ENCODE measurements around the gene SHQ1. TPM values are rescaled to one million over a fixed set of nuclear protein-coding genes. Genes with fewer than 3 reads are reported as not detected.

SHQ1 gene
- total RNA-seq, 1 donor from 2014 or later = 48.5 TPM

DNA sequence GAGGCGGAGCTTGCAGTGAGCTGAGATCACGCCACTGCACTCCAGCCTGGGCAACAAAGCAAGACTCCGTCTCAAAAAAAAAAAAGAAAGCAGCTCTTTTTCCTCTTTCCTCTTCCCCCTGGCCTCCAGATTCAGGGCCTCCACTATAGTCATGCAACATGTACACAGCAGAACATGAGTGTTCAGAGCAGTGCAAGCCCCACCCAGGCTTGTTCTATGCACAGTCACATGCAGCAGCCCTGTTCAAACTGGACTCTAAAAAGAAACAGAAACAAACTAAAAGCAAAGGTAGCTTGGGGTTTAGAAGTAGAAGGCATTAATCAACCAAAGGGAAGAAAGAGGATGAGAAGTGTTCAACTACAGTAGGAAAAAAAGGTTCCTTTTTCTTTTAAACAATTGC lies 11.8 kb downstream of the SHQ1 start:
- Mint-ChIP-seq H3K9me3 (no peaks in the 10 kb centered on the region), H3K27ac (no peak overlapping the region), H3K27me3 (ENCODE audit: insufficient read depth) (no peaks in the 10 kb centered on the region), H3K36me3 (ENCODE audit: low read depth) (peaks cover 32% of the 10 kb centered on the region), H3K4me1 (ENCODE audit: low read depth) (no peaks in the 10 kb centered on the region), H3K4me3 (no peak overlapping the region)
- no peak for DNase-seq (ENCODE audit: low spot score)
- intact Hi-C loops (cut with micrococcal nuclease) = no loop called here

DNA sequence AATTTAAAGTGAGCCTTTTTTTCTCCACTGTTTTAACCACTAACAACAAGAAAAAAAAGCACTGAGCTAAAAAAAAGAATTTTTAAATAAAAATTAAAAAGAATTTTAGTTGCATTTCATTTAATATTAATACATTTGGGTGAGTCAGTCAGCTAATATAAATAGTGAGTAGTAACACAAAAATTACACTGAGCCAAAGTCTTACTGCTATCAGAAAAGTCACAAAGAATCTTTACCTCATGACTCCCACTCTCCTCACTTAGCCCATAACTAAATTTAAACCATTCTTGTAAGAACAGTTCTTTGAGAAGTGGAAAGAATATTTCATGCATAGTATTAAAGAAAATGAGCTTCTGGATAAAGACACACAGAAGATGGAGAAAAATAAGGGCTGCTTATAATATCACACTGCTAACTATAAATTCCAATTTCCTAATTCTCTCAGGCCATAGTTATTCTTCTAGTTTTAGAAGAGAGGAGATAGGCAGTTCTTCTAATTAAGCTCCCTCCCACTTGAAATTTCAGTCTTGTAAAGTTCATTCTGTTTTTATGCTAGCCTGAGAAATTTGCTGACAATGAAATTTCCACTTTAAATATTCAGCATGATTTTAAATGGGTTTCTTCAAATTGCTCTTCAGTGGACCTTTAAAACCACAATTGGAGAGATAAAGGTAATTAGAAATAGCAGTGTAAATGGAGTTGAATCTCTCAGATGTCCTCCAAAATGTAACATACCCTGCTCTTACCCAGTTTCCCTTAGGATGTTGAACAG lies 17.6 kb downstream of the SHQ1 start:
- DNase-seq (ENCODE audit: low spot score) = no peak
- Mint-ChIP-seq H3K4me3 (no peak overlapping the region), H3K9me3 (no peaks in the 10 kb centered on the region), H3K4me1 (ENCODE audit: low read depth) (no peaks in the 10 kb centered on the region), H3K27ac (no peak overlapping the region), H3K36me3 (ENCODE audit: low read depth) (peaks cover 29% of the 10 kb centered on the region), H3K27me3 (ENCODE audit: insufficient read depth) (no peaks in the 10 kb centered on the region)
- intact Hi-C loops (cut with micrococcal nuclease) = no loop called here

DNA sequence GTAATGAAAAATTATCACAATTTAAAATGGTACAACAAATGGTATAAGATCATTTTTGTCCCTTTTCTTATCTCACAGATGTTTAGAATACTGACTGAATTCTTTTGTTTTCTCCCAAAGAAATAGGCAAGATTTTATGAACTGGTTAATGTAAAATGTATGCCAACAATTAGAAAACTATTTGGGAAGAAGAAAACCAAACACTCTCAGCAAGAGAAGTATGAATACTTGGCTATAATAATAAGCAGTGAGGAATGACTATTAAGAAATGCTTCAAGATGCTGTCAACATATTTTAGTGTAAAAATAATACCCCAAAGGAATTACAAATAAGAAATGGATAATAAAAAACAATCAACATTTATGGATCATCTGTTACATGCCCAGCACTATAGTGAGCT lies 18.5 kb downstream of the SHQ1 start:
- DNase-seq (ENCODE audit: low spot score) = no peak
- Mint-ChIP-seq H3K4me1 (ENCODE audit: low read depth) (no peaks in the 10 kb centered on the region), H3K27me3 (ENCODE audit: insufficient read depth) (no peaks in the 10 kb centered on the region), H3K36me3 (ENCODE audit: low read depth) (peaks cover 23% of the 10 kb centered on the region), H3K4me3 (no peak overlapping the region), H3K27ac (no peak overlapping the region), H3K9me3 (no peaks in the 10 kb centered on the region)
- intact Hi-C loops (cut with micrococcal nuclease) = loop anchor here (10.0 kb wide), 2 partner anchors 695 to 875 kb away; no protein-coding TSS in a partner anchor

DNA sequence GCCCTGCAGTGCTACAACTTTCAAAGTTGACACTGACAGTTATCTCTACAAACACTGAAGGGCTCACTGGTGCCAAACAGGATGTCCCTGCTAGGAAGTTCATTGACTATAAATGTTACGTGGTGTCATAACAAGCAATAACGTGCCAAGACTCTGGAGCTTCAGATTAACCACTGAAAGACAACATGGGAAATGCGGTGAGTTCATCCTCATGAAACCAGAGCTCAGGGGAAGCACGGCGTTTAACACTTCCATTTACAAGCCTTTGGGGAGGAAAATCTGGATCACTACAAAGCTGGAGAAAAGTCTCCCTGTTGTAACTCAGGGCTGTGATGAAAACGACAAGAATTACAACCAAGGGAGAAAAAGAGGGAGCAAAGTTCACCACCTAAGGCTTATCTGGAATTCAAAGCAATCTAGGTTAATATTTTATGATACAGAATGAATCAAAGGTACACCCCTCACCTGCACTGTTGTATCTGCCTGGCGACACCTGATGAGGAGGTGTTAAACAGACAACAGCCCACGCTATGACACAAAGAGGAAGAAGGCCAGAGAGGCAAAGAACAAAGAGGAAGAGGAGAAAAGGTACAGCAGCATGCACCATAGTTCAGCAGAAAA lies 27.0 kb downstream of the SHQ1 start:
- peaks cover 27% of the 10 kb centered on the region for H3K4me1 Mint-ChIP-seq (ENCODE audit: low read depth)
- H3K9me3 Mint-ChIP-seq = no peaks in the 10 kb centered on the region
- intact Hi-C loops (cut with micrococcal nuclease) = loop anchor here (2.0 to 10.0 kb wide), 5 partner anchors 338 to 866 kb away; no protein-coding TSS in a partner anchor
- DNase-seq (ENCODE audit: low spot score) = peak; percentile 3
- H3K27ac Mint-ChIP-seq = no peak overlapping the region
- H3K36me3 Mint-ChIP-seq (ENCODE audit: low read depth) = peaks cover 3% of the 10 kb centered on the region
- no peaks in the 10 kb centered on the region for H3K27me3 Mint-ChIP-seq (ENCODE audit: insufficient read depth)
- no peak overlapping the region for H3K4me3 Mint-ChIP-seq

DNA sequence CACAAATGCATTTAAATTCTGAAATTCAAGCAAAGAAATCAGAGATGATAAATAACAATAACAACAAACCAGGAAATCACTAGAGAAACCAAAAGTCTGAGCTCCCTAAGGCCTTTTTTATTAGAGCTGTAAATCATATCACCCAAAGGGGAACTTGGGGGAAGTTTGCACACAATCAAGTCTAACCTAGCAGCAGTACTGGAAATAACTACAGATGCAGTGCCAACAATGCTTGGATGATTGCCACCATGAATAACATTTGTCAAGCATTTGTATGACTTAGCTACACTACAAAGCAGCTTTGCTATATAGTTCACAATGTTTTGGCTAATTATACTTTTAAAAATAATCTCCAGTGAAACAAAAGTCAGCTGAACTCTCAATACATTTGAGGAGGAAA lies 27.8 kb downstream of the SHQ1 start:
- intact Hi-C loops (cut with micrococcal nuclease) = loop anchor here (2.0 to 10.0 kb wide), 5 partner anchors 338 to 866 kb away; no protein-coding TSS in a partner anchor
- H3K4me1 Mint-ChIP-seq (ENCODE audit: low read depth) = peaks cover 35% of the 10 kb centered on the region
- H3K27me3 Mint-ChIP-seq (ENCODE audit: insufficient read depth) = no peaks in the 10 kb centered on the region
- H3K27ac Mint-ChIP-seq = peak overlapping the region; percentile 18
- H3K4me3 Mint-ChIP-seq = no peak overlapping the region
- H3K9me3 Mint-ChIP-seq = no peaks in the 10 kb centered on the region
- DNase-seq (ENCODE audit: low spot score) = no peak
- H3K36me3 Mint-ChIP-seq (ENCODE audit: low read depth) = peaks cover 8% of the 10 kb centered on the region

DNA sequence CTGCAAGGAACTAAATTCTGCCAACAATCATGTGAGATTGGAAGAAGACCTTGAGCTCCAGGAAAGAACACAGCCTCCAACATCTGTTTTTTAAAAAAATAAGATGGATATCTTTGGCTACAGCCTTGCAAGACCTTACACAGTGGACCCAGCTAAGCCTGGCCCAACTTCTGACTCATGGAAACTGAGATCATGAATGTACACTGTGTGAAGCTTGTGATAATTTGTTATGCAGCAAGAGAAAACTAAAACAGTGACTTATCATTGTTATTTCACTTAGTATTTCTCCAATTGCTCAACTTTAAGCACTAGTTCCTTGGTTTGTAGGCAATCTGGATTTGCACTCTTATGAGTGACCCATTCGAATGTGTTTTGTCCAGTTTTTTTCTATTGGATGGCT lies 29.3 kb downstream of the SHQ1 start:
- DNase-seq (ENCODE audit: low spot score) = no peak
- peaks cover 13% of the 10 kb centered on the region for H3K36me3 Mint-ChIP-seq (ENCODE audit: low read depth)
- H3K27me3 Mint-ChIP-seq (ENCODE audit: insufficient read depth) = no peaks in the 10 kb centered on the region
- H3K27ac Mint-ChIP-seq = no peak overlapping the region
- no peaks in the 10 kb centered on the region for H3K9me3 Mint-ChIP-seq
- no peak overlapping the region for H3K4me3 Mint-ChIP-seq
- intact Hi-C loops (cut with micrococcal nuclease) = no loop called here
- peaks cover 36% of the 10 kb centered on the region for H3K4me1 Mint-ChIP-seq (ENCODE audit: low read depth)

DNA sequence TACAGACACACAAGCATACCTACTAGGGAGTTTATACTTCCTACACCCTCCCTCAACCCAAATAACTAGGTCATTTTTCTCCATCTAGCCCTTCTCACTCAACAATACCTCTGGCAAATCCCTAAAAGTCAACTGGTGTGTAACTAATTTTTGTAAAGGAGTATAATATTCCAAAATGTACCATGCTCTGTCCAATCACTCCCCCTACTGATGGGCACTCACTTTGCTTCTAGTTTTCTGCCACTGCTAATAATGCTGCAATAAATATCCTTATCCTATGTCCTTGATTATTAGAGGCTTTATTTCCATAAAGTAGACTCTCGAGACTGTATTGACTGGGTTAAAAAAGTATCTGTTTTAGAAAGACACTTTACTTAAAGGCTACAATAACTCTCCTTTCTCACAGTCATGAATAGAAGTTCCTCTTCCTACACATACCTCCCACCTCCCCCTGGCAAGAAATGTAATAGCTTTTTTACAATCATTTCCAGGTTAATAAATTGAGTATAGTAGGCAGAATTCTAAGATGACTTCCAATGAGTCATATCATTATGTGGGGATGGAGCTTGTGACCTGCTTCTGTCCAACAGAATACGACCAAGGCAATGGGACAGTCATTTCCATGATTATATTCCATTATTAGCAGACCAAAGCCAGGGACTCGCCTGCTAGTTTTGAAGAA lies 30.0 kb downstream of the SHQ1 start:
- no peaks in the 10 kb centered on the region for H3K9me3 Mint-ChIP-seq

DNA sequence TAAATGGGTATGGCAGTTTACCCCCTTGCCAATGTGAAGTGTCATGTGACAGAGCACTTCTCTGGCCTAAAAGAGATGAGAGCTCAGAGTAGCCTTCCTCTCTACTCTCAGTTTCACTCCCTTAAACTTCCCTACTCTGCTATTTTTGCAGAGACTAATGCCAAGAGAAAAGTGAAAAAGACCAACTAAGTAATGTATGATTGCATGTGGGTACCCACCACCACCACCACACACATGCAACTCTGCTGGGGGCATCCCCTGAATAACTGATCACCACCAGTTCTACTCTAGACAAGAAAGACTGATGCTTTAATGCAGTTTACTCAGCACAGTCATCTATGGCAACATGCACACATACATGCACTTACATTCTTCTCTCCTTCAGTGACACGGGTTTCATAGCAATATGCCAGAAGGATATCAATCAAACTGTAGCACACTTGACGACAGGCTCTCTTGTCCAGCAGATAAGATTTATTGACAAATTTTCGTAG lies 31.3 kb downstream of the SHQ1 start:
- peaks cover 36% of the 10 kb centered on the region for H3K4me1 Mint-ChIP-seq (ENCODE audit: low read depth)
- no peaks in the 10 kb centered on the region for H3K27me3 Mint-ChIP-seq (ENCODE audit: insufficient read depth)
- no peaks in the 10 kb centered on the region for H3K9me3 Mint-ChIP-seq
- no peak for DNase-seq (ENCODE audit: low spot score)
- intact Hi-C loops (cut with micrococcal nuclease) = no loop called here
- H3K4me3 Mint-ChIP-seq = no peak overlapping the region
- H3K36me3 Mint-ChIP-seq (ENCODE audit: low read depth) = peaks cover 12% of the 10 kb centered on the region
- no peak overlapping the region for H3K27ac Mint-ChIP-seq

More for the DNA sequence above, 30.0 kb downstream of the SHQ1 start:
- peaks cover 10% of the 10 kb centered on the region for H3K36me3 Mint-ChIP-seq (ENCODE audit: low read depth)
- DNase-seq (ENCODE audit: low spot score) = no peak
- peaks cover 36% of the 10 kb centered on the region for H3K4me1 Mint-ChIP-seq (ENCODE audit: low read depth)
- no peak overlapping the region for H3K27ac Mint-ChIP-seq
- no peak overlapping the region for H3K4me3 Mint-ChIP-seq
- intact Hi-C loops (cut with micrococcal nuclease) = no loop called here
- H3K27me3 Mint-ChIP-seq (ENCODE audit: insufficient read depth) = no peaks in the 10 kb centered on the region

DNA sequence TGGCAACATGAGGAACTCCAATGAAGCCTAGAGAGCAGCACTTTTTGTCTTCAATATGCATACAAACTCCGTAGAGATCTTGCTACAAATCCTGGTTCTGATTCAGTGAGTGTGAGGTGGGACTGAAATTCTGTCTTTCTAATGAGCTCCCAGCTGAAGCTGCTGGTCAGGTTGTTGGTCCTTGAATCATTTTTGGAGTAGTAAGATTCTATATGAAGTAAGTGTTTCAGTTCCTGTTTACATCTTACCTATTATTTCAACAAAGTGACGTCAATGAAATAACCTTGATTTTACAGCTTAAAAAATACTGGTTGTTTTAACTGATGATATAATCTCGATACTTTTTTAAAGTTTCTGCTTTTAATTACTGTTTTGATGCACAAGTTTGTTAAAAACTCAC lies 33.9 kb downstream of the SHQ1 start:
- no peaks in the 10 kb centered on the region for H3K9me3 Mint-ChIP-seq
- H3K36me3 Mint-ChIP-seq (ENCODE audit: low read depth) = peaks cover 12% of the 10 kb centered on the region
- no peaks in the 10 kb centered on the region for H3K27me3 Mint-ChIP-seq (ENCODE audit: insufficient read depth)
- H3K4me1 Mint-ChIP-seq (ENCODE audit: low read depth) = peaks cover 35% of the 10 kb centered on the region
- DNase-seq (ENCODE audit: low spot score) = no peak
- H3K4me3 Mint-ChIP-seq = no peak overlapping the region
- intact Hi-C loops (cut with micrococcal nuclease) = no loop called here
- no peak overlapping the region for H3K27ac Mint-ChIP-seq

DNA sequence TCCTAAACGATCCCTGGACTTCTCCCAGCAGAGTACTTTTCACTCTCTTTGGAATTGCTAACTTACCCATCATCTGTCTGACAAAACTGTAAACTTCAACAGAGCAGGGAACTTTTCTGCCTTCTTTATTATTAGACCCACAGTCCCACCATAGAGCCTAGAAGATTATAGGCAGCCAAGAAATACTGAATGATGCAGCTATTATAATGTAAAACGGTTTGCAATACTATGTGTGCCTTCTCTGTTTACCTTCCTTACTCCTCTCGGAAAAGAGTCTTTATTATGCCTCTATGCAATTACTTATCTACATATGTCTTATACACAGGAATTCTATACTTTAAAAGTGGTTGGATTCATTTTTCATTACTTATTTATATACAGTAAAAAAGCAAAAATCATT lies 36.0 kb downstream of the SHQ1 start:
- Mint-ChIP-seq H3K27ac (no peak overlapping the region), H3K4me3 (no peak overlapping the region), H3K4me1 (ENCODE audit: low read depth) (peaks cover 17% of the 10 kb centered on the region), H3K9me3 (no peaks in the 10 kb centered on the region), H3K27me3 (ENCODE audit: insufficient read depth) (no peaks in the 10 kb centered on the region), H3K36me3 (ENCODE audit: low read depth) (peaks cover 17% of the 10 kb centered on the region)
- intact Hi-C loops (cut with micrococcal nuclease) = no loop called here
- no peak for DNase-seq (ENCODE audit: low spot score)

DNA sequence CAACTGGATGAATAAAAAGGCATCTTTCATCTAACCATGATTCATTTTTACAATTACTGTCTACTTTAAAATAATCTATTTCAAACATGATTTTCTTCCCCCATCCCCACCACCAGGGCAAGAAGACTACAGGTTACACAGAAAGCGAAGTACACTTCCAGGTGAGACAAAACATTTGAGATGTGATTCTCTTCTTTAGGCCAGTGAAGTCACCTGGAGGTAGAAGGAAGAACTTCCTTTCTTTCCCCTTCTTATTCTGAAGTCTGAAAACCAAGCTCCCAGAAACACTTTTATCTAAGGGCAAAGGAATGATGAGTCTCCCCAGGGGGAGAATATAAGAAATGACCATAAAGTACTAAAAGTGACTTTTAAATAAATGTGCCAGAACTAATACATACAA lies 36.7 kb downstream of the SHQ1 start:
- no peak overlapping the region for H3K4me3 Mint-ChIP-seq
- H3K27ac Mint-ChIP-seq = no peak overlapping the region
- intact Hi-C loops (cut with micrococcal nuclease) = no loop called here
- H3K36me3 Mint-ChIP-seq (ENCODE audit: low read depth) = peaks cover 17% of the 10 kb centered on the region
- H3K27me3 Mint-ChIP-seq (ENCODE audit: insufficient read depth) = no peaks in the 10 kb centered on the region
- no peak for DNase-seq (ENCODE audit: low spot score)
- no peaks in the 10 kb centered on the region for H3K9me3 Mint-ChIP-seq
- peaks cover 11% of the 10 kb centered on the region for H3K4me1 Mint-ChIP-seq (ENCODE audit: low read depth)

DNA sequence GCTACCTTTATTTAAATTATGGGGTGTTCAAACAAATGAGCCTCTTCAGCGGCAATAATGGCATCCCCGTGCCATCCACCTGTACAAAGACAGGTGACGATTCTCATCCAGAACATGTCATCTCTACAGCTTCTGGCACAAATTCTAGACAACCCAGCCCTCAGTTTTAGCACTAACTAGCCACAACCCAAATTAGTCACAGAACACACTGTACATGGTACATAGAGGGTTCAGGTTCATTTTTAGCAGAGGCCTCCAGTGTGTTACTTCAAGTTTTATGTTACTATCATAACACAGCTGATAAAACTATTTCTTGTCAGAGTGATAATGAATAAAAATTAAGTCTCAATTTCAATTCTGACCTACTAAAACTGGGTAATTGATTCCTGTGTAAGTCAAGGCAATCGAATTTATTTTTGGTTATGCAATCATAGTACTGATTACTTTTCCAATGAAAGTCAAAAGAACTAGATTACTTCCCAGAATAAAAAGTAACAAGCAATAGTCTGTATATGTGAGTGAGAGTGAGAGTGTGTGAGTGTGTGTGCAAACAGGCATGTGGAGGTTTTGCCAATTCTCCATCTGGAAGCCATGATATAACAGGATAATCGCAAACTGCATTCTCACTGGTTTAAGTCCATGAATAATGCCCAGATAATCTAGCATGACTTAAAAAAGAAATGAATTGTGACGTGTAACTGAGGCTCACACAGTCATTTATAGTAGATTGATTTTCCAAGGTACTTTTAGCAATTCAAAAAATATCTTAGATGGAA lies 37.4 kb downstream of the SHQ1 start:
- intact Hi-C loops (cut with micrococcal nuclease) = no loop called here
- peaks cover 5% of the 10 kb centered on the region for H3K4me1 Mint-ChIP-seq (ENCODE audit: low read depth)
- no peak overlapping the region for H3K4me3 Mint-ChIP-seq
- no peaks in the 10 kb centered on the region for H3K9me3 Mint-ChIP-seq
- DNase-seq (ENCODE audit: low spot score) = no peak
- peaks cover 14% of the 10 kb centered on the region for H3K36me3 Mint-ChIP-seq (ENCODE audit: low read depth)
- H3K27me3 Mint-ChIP-seq (ENCODE audit: insufficient read depth) = no peaks in the 10 kb centered on the region
- H3K27ac Mint-ChIP-seq = no peak overlapping the region
